Measurements from ENCODE around the gene CD180.

DNA sequence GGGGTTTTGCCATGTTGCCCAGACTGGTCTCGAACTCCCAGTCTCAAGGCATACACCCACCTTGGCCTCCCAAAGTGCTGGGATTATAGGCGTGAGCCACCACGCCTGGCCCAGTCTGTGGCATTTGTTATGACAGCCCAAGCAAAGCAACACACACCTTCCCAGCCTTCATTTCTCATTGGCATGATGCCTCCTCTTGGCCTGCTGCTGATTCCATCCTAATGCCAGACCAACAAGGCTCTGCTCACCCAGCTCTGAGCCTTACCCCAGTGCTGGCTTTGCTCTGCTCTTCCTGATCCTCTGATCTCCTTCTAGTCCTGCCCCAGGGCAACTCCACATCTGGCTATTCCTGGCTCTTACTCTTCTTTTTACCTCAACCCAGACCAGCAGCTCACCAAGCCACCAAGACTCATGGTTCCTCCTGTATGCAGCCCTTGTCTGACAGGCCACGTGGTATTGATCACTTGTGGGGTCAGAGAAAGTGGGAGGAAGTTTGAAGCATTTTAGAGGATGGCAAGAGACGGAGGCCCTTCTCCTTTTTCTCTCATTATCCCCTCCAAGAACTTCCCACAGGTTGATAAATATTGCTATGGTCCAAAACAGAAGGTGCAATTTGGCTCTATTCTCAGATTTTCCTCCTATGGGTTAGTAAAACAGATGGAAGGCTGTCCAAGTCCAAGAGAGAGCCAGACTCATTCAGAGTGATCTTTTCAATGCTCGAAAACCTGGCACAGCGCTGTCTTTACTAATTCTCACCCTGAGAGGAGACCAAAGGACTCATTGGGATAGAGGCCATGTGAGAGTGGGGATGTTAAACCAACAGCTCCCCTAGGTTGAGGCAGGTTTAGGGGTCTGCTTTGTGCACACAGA lies 958 bp downstream of the CD180 start:
- TF ChIP-seq, protein P1, sequence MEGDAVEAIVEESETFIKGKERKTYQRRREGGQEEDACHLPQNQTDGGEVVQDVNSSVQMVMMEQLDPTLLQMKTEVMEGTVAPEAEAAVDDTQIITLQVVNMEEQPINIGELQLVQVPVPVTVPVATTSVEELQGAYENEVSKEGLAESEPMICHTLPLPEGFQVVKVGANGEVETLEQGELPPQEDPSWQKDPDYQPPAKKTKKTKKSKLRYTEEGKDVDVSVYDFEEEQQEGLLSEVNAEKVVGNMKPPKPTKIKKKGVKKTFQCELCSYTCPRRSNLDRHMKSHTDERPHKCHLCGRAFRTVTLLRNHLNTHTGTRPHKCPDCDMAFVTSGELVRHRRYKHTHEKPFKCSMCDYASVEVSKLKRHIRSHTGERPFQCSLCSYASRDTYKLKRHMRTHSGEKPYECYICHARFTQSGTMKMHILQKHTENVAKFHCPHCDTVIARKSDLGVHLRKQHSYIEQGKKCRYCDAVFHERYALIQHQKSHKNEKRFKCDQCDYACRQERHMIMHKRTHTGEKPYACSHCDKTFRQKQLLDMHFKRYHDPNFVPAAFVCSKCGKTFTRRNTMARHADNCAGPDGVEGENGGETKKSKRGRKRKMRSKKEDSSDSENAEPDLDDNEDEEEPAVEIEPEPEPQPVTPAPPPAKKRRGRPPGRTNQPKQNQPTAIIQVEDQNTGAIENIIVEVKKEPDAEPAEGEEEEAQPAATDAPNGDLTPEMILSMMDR (IDR thresholded peaks at IDR 0.05; ENCODE audit: low read depth, low read length), result no peak
- no peak for TF ChIP-seq EZH2phosphoT487 (IDR thresholded peaks at IDR 0.05; ENCODE audit: low read depth)
